ENCODE data around the gene RARG.

RARG gene

DNA sequence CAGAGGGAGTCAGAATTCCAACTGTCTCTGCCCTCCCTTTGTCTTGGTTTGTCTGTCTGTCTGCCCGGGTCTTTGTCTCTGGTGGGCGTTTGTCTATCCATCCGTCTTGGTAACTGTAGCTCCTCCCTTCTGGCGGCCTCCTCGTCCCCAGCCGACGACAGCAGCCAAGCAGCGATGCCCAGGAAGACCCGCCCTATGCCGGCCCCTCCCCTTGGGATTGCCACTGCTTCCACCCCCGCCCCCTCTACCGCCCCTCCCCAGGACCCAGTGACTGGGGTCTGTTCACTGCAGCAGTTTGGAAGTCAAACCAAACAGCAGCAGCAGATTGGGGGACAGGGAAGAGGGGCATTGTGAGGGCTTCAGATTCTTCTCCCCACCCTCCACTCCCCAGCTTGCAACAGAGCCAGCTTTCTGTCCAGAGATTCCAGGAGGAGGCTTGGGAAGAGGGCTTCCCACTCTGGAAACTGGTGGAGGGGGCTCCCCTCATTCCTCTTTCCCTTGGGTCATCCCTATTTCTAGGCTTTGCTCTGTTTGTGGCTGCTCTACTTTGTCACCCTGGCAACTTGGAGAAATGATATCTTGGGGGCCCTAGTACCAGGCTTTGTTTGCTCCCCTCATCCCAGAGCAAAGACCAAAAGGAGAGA lies 2.4 kb upstream of the RARG start:
- H3K4me3 ChIP-seq (ENCODE audit: low read depth, low read length): no peak overlapping the region
- no peak for DNase-seq (ENCODE audit: low read depth)
- TF ChIP-seq, protein P1, sequence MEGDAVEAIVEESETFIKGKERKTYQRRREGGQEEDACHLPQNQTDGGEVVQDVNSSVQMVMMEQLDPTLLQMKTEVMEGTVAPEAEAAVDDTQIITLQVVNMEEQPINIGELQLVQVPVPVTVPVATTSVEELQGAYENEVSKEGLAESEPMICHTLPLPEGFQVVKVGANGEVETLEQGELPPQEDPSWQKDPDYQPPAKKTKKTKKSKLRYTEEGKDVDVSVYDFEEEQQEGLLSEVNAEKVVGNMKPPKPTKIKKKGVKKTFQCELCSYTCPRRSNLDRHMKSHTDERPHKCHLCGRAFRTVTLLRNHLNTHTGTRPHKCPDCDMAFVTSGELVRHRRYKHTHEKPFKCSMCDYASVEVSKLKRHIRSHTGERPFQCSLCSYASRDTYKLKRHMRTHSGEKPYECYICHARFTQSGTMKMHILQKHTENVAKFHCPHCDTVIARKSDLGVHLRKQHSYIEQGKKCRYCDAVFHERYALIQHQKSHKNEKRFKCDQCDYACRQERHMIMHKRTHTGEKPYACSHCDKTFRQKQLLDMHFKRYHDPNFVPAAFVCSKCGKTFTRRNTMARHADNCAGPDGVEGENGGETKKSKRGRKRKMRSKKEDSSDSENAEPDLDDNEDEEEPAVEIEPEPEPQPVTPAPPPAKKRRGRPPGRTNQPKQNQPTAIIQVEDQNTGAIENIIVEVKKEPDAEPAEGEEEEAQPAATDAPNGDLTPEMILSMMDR (IDR thresholded peaks at IDR 0.05; ENCODE audit: low read depth, low read length, missing control alignments): no peak

DNA sequence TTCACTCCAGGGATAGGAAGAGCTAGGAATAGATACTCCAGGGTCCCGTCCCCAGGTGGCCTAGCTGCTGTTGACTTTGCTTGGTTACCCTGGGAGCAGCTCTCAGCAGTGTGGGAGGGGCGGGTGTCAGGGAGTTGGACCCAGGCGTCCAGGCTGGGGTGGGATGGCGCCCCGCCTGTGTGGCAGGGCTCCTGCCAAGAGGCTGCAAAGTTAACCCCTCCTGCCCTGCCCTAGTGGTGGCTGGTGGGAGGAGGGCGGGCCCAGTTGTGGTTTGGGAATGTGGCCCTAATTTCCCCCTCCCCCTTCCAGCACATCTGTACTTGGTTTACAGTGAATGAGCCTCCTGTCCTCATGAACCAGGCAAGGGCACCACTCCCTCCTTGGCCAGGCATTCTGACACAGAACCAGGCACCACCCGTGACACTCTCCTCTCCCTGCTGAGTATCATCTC lies 1.7 kb upstream of the RARG start:
- DNase-seq (ENCODE audit: low read depth): no peak
- no peak overlapping the region for H3K4me3 ChIP-seq (ENCODE audit: low read depth, low read length)
- TF ChIP-seq, protein P1 (IDR thresholded peaks at IDR 0.05; ENCODE audit: low read depth, low read length, missing control alignments): no peak

DNA sequence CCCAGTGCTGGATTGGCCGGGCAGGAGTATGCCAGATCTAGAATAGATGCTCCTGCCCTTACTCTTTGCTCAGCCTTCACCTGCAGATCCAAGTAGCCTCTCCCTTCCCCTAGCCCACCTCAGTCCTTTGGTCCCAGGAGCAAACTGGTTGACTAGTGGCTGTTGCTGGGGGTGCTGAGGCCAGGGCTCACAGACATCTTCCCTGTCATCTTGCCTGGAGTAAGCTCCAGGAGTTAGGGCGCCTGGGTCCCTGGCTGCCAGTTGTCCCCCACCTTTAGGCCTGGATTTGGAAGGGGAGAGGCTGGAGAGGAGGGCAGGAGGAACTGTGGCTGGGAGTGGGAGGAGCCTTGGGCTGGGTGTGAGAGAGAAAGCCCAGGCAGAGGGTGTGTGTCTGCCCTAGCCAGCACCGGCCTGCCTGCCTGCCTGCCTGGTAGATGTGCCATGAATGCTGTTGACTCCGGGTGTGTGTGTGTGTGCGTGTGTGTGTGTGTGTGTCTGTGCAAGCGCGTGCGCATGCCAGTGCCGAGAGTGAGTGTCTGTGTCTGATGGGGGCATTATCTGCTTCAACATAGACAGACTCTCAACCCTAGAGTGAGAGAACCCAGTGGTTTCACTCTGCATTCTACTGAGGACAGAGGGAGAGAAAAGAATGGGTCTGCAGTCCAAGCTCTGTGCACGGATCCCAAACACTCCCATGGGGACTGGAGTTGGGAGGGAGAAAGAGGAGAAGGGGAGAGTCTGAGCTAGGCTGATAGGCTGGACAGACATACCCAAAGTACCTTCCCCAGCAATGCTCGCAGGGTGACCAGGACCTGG lies 845 bp upstream of the RARG start:
- no peak overlapping the region for H3K4me3 ChIP-seq (ENCODE audit: low read depth, low read length)
- TF ChIP-seq, protein P1 (IDR thresholded peaks at IDR 0.05; ENCODE audit: low read depth, low read length, missing control alignments): no peak
- no peak for DNase-seq (ENCODE audit: low read depth)

DNA sequence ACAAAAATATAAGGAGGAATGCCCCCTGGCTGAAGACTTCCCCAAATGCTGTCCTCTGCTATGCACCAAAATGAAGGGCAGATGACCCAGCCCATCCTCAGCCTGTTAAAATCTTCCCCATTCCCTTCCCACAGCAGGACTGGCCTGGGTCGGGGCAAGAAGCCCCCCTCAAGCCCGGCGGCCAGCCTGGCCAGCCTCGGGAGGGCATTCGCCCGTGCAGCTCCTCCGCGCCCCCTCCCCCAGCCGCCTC lies 413 bp downstream of the RARG start:
- no peak for DNase-seq (ENCODE audit: low read depth)
- H3K4me3 ChIP-seq (ENCODE audit: low read depth, low read length): peak overlapping the region; percentile 52
- TF ChIP-seq, protein P1 (IDR thresholded peaks at IDR 0.05; ENCODE audit: low read depth, low read length, missing control alignments): no peak

DNA sequence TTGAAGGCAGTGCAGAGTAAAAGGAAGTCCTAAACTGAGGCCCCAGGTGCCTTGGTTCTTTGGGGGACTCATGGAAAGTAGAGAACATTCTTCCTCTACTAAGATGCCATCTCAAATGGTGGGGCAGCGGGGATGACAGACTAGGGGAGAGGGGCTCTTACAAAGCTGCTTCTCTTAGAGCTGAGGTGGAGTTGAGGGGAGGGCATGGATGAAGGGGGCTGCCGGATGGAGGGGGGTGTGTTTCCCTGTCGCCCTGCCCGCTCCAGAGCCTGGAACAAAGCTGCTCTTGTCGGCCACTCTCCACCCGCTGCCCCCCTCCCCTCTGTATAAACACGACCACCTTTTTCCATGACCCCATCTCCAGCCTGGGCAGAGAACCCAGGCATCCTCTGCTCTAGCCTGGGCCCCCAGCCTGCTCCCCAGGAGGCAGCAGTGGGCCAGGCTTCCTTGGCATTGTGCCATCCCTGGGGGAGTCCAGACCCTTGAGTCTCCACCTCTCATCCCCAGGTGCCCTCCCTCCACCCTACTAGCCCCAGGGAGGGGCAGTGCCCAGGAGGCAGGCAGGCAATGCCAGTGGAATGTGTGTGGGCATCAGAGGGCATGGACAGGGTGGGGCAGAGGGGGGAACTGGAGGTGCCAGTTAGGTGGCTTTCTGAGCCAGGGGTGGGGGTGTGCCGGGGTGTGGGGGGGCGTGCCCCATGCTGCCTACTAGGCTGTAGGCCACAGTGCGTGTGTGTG lies 1.7 kb downstream of the RARG start:
- no peak for DNase-seq (ENCODE audit: low read depth)
- H3K4me3 ChIP-seq (ENCODE audit: low read depth, low read length): no peak overlapping the region
- TF ChIP-seq, protein P1 (IDR thresholded peaks at IDR 0.05; ENCODE audit: low read depth, low read length, missing control alignments): no peak

DNA sequence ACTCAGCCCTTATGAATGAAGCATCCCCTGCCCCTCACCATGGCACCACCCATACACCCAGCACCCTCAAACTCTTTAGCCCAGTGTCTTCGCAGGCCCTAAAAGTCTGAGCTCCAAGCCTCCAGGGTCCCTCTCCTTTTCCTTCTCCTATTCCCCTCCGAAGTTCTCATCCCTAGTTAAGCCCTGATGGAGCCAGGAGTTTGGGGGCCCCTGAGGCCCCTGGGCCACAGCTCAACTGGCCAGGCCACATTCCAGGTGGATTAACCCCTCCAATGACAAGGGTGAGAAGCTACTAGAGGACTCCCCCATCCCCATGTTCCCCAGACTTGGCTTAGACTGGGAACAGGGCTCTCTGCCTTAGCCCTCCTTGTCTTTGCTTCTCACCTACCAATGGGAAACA lies 2.6 kb downstream of the RARG start:
- TF ChIP-seq, protein P1 (IDR thresholded peaks at IDR 0.05; ENCODE audit: low read depth, low read length, missing control alignments): no peak
- H3K4me3 ChIP-seq (ENCODE audit: low read depth, low read length): no peak overlapping the region
- no peak for DNase-seq (ENCODE audit: low read depth)
